GM19099 (cell line): Measurements from ENCODE around the gene LSP1.

Experiments
- POLR2A ChIP-seq: IDR thresholded peaks from 3 replicates; pipeline ENCODE4 v1.6.1; 2011; ENCODE audit warnings: low read depth; ENCODE audit not compliant: insufficient read length; ENCODE audit errors: extremely low read depth

The LSP1 gene

DNA sequence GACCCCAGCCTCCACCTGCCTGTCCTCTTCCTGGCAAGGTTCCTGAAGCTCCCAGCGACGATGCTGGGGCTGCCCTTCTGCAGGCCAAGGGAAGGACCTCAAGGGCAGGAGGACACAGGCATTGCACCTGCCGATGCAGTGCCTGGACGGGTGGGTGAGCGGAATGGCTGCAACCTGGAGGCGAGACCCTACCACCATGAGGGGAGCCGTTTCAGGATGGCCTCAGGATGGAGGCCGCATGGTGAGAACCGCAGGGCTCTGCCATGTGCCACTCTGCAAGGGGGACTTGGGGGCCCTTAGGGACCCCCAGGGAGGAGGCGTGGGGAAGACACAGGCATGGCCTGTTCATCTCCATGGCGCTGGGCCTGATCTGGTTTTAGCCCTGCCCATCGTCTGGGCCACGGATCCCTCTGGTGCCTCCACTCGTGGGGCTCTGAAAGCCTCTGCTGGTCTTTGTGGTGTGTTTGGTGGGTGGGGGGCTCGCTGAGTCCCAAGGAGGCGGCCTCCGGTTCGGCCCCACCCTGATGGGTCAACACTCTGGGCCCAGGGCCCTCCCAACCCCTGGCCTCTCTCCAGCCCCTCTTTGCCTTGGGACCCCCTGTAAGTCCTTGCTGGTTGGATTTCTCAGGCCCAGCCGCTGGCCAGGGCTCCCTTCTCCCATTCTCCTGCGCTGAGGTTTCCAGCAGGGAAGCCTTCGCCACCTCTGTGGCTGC is 1.3 kb upstream of the LSP1 start:
- no peak for TF ChIP-seq POLR2A

DNA sequence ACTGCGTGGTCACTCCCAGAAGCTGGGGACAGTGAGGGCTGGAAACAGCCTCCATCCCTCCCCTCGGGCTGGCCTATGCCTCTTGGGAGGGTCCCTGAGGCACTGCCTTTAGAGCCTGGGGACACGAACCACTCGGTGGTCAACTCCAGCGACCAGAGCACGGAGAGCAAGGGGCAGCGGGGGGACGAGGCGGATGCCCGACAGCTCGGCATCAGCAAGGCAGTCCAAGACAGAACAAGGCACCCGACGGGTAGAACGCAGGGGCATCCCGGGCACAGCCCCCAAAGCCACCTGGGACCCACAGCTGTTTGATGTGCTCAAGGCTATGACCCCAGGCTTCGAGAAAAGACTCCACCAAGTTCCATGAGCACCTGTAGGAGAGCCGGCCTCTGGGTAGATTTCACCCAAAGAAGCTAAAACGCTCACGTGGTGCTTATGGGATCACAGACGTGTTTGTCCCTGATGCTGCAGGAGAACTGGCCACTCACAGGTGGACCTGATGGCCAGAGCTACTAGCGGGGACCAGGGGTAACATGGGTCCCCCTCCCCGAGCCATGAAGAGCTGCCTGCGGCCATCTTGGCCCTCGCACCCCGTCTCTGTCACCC is 510 bp upstream of the LSP1 start:
- TF ChIP-seq POLR2A: no peak

DNA sequence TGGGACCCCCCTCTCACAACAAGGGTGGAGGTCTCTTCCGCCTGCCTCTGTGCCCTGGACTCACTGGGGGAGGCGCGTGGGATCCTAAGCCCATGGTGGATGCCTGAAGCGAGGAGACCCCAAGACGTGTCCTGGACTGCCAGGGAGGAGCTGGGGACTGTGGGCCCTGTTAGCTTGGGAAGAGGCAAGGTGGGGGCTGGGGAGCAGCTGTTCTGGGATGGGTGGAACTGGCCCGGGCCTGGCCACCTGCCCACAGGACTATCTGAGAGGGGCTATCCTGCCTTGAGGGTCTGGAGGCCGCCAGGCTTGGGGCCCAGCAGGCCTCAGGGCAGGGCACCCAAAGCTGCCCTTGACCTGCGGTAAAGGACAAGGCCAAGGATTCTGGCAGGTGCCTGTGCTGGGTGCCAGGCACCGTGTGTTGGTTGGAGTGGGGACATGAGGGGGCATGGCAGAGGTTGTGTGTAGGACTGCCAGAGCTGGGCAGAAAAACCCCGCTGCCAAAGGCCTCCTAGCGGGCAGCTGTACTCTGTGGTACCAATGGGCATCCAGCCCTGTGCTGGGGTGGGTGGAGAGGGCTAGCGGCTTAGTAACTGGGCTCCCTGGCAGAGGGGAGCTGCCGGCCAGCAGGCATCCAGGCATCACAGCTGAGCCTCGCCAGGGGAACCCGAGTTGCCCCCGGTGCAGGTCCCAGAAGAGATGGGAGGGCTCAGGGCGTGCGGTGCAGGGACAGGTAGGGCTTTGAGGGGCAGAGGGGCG is 670 bp downstream of the LSP1 start:
- TF ChIP-seq POLR2A: no peak

DNA sequence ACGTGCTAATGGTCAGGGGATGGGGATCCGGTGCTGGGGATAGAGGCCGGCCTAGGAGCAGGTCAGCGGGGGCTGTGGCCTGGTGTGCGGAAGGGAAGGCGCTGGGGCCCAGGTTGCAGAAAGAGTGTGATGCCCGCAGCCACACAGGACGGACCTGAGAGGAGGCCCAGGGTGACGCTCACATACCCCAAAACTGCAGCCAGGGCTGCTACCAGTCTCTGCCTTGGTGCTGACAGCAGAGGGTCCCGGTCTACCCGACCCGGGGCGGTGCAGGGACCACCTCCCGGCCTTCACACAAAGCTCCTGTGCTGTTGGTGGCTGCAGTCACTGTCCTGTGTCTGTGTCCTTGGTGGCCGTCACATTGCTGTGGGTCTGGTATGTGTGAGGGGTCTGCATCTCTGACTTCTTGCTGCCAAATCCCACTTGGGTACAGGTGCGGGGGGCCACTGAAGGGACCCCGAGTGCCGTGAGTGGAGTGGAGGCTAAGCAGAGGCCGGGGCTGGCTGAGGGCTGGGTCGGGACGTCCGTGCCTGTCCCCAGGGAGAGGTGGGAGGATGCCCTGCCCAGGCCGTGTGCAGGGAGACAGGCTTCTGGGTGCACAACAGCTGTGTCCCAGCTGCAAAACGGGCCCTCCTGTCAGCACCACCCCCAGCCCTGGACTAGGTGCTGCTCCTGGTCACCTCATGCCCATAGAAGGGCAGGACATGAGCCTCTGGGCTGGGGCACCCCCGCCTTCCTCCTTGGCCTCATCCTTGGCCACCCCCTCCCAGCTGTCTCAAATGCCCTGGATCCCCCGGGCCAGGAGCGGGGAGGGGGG is 1.5 kb downstream of the LSP1 start:
- peak; percentile 41 for TF ChIP-seq POLR2A

DNA sequence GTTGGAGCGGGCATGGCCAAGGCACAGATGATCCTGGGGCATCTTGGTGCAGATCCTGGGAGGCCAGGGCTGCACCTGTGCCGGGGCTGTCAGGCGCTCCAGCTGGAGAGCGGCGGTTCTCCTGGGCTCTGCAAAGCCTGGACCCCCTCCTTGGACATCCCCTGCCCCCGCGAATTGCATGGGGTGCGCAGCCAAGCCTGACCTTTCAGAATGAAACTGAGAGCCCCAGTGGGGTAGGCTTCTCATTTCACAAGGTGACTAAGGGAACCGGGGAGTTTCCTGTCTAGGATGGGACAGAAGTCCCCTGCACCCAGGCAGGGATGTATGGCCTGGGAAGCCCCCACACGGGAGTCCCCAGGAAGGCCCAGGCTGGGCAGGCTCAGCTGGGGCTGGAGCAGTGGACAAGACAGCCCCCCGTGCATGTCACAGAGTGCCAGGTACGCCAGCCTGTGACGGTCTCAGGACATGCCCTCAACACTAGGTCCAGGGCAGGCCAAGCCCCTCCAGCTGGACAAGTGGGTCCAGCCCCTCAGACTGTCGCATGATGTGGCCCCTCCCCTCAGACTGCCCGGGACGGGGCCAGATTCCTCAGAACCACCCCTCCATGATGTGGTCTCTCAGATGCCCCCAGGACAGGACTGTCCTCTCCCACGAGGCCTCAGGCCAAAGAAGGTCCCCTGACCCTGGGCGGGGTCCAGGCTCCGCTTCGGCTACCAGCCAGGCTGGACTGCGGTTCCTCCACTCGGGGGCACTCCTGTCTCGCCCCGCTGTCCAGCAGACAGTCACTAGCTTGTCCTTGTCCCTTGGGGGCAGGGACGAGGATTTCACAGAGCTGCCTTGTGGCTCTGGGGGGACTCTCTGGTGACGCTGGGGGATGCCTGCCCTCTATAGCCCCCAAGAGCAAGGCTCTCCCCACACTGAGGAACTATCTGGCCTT is 2.3 kb downstream of the LSP1 start:
- TF ChIP-seq POLR2A: no peak

DNA sequence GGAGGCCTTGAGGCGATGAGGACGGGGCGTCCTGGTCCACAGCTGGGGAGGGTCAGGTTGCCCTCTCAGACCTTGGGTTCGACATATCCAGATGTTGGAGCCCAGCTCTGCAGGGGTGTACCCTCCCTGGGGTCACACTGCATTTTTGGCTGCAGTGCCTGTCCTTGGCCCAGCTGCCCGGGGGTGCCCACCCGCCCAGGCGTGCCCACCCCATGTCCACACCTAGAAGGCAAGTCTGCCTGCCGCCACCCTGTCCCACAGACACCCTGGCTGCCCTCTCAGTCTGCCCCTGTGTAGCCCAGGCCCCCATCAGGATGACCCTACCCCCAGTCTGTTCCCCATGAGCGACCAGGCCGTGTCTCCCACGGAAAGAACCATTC is 3.0 kb downstream of the LSP1 start:
- no peak for TF ChIP-seq POLR2A

DNA sequence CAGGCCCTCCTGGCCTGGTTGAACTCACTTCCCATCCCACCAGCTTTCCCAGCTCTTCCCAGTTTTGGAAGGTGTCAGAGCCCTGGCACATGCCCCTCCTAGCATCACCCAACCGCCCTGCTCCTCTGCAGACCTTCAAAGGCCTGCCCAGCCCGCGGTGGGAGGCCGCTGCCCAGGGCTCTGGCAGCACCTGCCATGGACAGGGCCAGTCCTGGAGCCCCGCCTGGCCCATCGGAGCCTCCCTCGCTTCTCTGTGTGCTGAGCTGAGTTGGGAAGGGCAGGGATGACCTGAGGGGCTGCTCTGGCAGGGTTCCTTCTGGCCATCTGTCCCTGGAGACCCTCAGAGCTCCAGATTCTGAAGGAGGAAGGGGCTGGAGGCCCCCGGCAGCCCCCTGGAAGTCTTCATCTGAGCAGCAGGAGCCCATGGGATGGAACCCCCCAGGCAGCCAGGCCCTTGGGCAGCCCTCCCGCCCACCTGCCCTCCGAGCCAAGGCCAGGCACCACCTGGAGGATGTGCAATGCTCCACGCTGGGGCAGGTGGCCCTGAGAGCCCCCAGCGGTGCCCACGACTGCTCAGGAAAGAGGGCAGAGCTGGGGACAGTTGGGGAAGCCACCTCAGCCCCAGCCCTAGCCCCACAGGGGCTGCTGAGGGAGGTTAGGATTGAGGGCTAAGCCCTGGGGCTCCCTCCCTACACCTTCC is 3.6 kb downstream of the LSP1 start:
- no peak for TF ChIP-seq POLR2A

DNA sequence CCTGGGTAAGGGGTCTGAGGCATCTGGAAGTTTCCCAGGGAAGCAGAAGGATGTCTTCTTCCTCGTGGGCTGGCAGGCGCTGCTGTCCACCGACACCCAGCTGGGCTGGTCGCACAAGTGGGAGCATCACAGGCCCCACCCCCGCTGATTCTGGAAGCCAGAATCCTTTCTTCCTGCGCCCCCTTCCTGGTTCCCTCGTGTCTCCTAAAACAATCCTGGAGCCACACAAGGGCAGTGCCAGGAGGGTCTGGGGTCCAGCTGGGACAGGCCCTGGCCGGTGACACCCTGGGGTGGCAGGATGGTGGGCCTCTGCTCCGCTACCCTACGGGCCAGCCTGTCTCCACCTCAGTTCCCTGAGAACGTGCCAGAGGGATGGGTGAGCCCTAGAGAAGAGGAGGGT is 4.2 kb downstream of the LSP1 start:
- no peak for TF ChIP-seq POLR2A

DNA sequence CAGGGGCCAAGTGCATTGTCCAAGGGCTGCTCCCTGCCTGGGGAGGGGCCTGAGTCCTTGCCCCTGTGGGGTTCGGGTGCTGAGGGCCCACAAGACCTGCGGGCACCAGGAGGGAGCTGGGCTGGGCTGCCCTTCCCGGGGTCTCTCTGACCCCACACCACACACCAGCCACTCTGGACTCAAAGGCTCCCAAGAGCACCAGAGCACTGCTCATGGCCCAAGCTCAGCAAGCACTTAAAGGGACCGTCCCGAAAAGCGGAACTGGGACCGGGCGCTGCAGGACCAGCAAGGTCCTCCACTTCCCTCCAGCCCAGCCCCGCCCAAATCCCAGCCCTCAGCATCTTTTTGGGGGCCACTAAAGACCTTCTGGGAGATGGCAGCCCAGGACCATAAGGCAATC is 5.3 kb downstream of the LSP1 start:
- TF ChIP-seq POLR2A: no peak

DNA sequence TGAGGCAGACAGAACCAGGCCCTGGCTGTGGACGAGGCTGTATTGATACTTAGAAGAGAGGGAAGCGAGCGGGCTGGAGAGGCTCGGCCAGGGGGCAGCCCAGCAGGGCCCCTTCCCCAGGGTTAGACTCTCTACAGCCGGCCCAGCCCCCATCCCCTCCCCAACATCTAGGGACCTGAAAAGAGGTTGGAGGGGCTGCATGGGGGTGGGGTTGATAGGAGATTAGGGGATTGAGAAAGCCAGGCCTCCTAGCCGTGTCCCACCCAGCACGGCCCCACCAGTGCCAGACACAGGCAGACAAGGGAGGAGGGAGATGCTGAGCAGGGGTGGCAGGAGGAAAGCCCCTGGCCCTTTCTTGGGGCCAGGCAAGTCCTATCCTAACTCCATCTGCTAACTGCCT is 5.7 kb downstream of the LSP1 start:
- TF ChIP-seq POLR2A: no peak

DNA sequence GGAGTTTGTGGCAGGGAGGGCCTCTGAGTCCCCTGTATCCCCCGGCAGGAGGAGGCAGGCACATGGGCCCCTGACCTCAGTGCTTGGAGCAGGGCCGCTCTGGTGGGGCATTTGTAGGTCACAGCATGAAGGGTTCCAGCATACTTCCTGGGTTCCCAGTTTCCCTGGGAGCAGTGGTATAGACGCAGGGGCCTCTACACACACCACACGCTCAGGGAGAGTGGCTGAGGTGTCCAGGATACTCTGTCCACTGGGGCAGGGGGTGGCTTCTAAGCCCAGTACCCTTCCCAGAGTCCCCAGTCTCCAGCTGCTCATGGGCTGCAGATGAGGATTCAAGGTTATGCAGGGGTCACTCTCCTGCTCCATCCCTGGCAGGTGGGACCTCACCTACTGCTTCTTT is 6.1 kb downstream of the LSP1 start:
- no peak for TF ChIP-seq POLR2A

DNA sequence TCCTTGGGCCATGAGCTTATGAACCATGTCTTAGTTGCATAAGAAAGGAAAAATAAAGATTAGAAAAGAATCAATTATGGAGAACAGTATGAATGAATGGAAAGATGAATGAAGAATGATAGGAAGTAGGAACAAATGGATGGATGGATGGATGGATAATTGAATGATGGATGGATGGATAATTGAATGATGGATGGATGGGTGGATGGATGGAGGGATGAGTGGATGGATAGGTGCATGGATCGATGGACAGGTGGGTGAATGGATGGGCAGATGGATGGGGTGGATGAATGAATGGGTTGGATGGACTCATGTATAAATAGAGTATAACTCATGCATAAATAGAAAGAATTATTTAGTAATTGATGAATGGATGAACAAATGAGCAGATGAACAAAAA is 7.2 kb downstream of the LSP1 start:
- TF ChIP-seq POLR2A: no peak
